Measurements from ENCODE around the gene ARHGDIG.

DNA sequence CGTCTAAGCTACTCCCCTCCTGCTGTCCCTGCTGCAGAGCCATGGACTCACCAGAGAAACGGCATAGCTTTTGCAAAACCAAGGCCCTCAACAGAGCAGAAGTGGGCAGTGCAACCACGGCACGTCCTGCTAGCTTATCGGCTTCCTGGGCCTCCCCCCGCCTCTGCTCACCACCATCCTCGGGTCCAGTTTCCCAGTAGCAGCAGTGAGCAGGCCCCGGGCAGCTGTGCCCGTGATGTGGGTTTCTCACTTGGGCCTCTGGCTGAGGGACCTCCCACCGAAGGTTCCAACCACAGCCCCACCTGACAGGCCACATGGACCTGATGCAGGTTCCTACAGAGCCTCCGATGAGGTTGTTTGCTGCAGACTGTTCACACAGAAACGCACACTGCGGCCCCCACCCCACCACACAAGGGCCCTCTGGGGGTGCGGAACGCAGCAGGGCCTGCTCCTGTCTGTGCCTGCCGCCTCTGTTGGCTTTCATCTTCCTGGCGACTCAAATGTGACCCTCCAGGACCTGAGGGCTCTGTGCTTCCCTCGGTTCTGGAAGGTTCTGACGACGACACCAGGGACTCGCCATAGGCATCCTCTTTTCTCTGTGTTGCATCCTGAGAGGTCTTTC lies 27.4 kb downstream of the ARHGDIG start:
- TF ChIP-seq, protein P1, sequence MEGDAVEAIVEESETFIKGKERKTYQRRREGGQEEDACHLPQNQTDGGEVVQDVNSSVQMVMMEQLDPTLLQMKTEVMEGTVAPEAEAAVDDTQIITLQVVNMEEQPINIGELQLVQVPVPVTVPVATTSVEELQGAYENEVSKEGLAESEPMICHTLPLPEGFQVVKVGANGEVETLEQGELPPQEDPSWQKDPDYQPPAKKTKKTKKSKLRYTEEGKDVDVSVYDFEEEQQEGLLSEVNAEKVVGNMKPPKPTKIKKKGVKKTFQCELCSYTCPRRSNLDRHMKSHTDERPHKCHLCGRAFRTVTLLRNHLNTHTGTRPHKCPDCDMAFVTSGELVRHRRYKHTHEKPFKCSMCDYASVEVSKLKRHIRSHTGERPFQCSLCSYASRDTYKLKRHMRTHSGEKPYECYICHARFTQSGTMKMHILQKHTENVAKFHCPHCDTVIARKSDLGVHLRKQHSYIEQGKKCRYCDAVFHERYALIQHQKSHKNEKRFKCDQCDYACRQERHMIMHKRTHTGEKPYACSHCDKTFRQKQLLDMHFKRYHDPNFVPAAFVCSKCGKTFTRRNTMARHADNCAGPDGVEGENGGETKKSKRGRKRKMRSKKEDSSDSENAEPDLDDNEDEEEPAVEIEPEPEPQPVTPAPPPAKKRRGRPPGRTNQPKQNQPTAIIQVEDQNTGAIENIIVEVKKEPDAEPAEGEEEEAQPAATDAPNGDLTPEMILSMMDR (conservative IDR thresholded peaks at IDR 0.05), result no peak
- no peak for TF ChIP-seq ZFX (IDR thresholded peaks at IDR 0.05)
